Thyroid gland (tissue), 4 donors: Measurements from ENCODE around the gene SPEG.

Experiments used
- POLR2A ChIP-seq, 2 donors: fragments of 450-650 bp; IDR thresholded peaks; one replicate each; pipeline ENCODE4 v1.6.1; 2017; ENCODE audit warnings: antibody characterized with exemption in 2 of 2, mild to moderate bottlenecking in 2 of 2, moderate library complexity in 1 of 2
- TF ChIP-seq, protein P1 (sequence below), 6 experiments: fragments of 200-600 bp in 3 of 6; fragments of 450-650 bp in 3 of 6; sonication (generic) in 3 of 6; IDR thresholded peaks; one replicate each; pipeline ENCODE4 v1.5.1; 2016 to 2019; ENCODE audit warnings: antibody characterized with exemption in 6 of 6, mild to moderate bottlenecking in 2 of 6, inconsistent platforms in 1 of 6, moderate library complexity in 1 of 6

DNA sequence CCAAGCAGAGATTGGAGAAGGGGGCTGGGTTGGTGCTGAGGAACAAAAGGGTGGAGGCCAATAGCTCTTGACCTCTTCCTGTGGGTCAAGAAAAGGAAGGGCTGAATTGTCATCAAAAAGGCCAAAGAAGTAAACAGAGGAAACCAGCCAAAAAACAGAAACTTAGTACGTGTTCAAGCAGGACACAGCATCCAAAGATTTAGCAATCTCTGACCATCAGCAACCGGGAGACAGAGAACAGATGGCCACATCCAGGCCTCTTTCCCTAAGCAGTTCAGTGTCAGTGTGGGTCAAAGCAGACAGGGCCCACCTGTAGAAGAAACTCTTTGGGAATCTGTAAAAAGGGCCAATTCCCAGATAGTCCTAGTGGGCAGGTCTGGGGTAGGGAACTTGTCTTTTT lies 49.8 kb upstream of the SPEG start:
- TF ChIP-seq, protein P1, sequence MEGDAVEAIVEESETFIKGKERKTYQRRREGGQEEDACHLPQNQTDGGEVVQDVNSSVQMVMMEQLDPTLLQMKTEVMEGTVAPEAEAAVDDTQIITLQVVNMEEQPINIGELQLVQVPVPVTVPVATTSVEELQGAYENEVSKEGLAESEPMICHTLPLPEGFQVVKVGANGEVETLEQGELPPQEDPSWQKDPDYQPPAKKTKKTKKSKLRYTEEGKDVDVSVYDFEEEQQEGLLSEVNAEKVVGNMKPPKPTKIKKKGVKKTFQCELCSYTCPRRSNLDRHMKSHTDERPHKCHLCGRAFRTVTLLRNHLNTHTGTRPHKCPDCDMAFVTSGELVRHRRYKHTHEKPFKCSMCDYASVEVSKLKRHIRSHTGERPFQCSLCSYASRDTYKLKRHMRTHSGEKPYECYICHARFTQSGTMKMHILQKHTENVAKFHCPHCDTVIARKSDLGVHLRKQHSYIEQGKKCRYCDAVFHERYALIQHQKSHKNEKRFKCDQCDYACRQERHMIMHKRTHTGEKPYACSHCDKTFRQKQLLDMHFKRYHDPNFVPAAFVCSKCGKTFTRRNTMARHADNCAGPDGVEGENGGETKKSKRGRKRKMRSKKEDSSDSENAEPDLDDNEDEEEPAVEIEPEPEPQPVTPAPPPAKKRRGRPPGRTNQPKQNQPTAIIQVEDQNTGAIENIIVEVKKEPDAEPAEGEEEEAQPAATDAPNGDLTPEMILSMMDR (IDR thresholded peaks at IDR 0.05) = no peak
- TF ChIP-seq POLR2A (IDR thresholded peaks at IDR 0.05) = no peak
